ENCODE results near the gene UPK1A. TPM values are rescaled to one million over a fixed set of nuclear protein-coding genes. Genes with fewer than 3 reads are reported as not detected.

UPK1A gene
- total RNA-seq, 1 donor from 2014 or later, result not detected

DNA sequence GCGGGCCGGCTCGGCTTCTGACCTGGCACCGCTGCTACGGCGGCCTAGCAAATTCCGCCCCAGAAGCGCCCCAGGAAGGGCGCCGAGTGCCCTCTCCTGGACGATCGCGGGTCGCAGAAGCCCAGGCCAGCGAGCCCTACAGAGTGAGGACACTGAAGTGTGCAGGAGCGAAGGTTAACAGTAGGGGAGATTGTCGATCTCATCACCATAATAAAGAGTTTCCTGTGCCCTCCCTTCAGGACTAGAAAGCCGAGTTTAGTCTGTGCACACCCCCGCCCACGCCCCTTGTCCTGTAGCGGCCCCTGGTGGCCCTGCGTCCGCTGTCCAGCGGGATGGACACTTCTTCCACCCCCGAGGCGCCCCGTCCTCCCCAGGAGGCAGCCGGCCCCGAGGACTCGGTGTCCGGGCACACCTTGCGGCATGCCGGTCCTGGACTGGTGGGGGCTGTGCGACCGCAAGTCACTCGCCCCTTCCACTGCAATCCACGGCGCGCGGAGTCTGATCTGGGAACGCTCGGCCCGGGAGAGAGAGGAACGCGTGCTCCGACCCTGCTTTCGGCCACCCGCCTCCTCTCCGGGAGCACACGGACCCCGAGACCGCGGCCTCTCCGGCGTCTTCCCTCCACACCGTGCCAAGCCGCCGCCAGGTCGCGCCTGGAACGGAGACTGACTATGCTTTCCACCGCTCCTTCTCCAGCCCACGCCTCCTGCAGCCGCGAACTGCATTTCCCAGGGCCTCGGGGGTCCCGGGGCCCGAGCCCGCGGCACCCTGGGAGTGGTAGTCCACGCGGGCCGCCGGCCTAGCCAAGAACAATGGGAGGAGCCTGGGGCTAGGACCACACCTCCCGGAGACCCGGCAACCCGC is 50.7 kb downstream of the UPK1A start:
- Mint-ChIP-seq H3K27ac (ENCODE audit: unreplicated experiment) (peak overlapping the region; percentile 98), H3K27me3 (ENCODE audit: unreplicated experiment) (no peaks in the 10 kb centered on the region), H3K4me3 (ENCODE audit: unreplicated experiment) (peak overlapping the region; percentile 91), H3K4me1 (ENCODE audit: unreplicated experiment) (peaks cover 26% of the 10 kb centered on the region), H3K9me3 (ENCODE audit: unreplicated experiment) (no peaks in the 10 kb centered on the region), H3K36me3 (ENCODE audit: unreplicated experiment) (peaks cover 8% of the 10 kb centered on the region)
- TF ChIP-seq, protein P1, sequence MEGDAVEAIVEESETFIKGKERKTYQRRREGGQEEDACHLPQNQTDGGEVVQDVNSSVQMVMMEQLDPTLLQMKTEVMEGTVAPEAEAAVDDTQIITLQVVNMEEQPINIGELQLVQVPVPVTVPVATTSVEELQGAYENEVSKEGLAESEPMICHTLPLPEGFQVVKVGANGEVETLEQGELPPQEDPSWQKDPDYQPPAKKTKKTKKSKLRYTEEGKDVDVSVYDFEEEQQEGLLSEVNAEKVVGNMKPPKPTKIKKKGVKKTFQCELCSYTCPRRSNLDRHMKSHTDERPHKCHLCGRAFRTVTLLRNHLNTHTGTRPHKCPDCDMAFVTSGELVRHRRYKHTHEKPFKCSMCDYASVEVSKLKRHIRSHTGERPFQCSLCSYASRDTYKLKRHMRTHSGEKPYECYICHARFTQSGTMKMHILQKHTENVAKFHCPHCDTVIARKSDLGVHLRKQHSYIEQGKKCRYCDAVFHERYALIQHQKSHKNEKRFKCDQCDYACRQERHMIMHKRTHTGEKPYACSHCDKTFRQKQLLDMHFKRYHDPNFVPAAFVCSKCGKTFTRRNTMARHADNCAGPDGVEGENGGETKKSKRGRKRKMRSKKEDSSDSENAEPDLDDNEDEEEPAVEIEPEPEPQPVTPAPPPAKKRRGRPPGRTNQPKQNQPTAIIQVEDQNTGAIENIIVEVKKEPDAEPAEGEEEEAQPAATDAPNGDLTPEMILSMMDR (IDR thresholded peaks at IDR 0.05), result peak; percentile 94
- DNase-seq (ENCODE audit: extremely low spot score, unreplicated experiment), result peak; percentile 96

DNA sequence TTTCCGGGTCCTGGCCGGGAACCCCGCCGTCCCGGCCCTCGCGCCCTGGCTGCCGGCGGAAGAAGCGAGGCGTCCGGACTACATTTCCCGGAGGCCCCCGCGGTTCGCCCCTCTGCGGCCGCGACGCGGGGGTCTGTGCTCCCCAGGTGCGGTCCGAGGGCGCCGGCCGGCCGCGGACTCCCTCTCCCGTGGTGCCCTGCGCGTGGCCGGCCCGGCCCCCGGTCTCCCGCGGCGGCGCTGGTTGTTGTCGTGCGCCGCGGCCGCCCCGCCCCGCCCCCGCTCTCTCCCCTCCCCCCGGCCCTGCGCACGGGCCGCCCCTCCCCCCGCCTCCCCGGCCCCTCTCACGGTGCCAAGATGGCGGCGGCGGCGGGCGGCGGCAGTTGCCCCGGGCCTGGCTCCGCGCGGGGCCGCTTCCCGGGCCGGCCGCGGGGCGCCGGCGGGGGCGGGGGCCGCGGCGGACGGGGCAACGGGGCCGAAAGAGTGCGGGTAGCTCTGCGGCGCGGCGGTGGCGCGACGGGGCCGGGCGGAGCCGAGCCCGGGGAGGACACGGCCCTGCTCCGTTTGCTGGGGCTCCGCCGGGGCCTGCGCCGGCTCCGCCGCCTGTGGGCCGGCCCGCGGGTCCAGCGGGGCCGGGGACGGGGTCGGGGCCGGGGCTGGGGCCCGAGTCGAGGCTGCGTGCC is 51.5 kb downstream of the UPK1A start, which contains the start of gene KMT2B:
Gene KMT2B (plus strand): TSS at position 339 of the 680 bp plus-strand sequence. CDS start 16 bp downstream, at position 355.
- peaks cover 26% of the 10 kb centered on the region for H3K4me1 Mint-ChIP-seq (ENCODE audit: unreplicated experiment)
- peaks cover 15% of the 10 kb centered on the region for H3K36me3 Mint-ChIP-seq (ENCODE audit: unreplicated experiment)
- TF ChIP-seq, protein P1 (IDR thresholded peaks at IDR 0.05), result no peak
- H3K4me3 Mint-ChIP-seq (ENCODE audit: unreplicated experiment), result peak within 1 kb of the TSS; percentile 91
- DNase-seq (ENCODE audit: extremely low spot score, unreplicated experiment), result peak; percentile 99
- H3K27me3 Mint-ChIP-seq (ENCODE audit: unreplicated experiment), result no peaks in the 10 kb centered on the region
- peak within 1 kb of the TSS; percentile 98 for H3K27ac Mint-ChIP-seq (ENCODE audit: unreplicated experiment)
- H3K9me3 Mint-ChIP-seq (ENCODE audit: unreplicated experiment), result no peaks in the 10 kb centered on the region

DNA sequence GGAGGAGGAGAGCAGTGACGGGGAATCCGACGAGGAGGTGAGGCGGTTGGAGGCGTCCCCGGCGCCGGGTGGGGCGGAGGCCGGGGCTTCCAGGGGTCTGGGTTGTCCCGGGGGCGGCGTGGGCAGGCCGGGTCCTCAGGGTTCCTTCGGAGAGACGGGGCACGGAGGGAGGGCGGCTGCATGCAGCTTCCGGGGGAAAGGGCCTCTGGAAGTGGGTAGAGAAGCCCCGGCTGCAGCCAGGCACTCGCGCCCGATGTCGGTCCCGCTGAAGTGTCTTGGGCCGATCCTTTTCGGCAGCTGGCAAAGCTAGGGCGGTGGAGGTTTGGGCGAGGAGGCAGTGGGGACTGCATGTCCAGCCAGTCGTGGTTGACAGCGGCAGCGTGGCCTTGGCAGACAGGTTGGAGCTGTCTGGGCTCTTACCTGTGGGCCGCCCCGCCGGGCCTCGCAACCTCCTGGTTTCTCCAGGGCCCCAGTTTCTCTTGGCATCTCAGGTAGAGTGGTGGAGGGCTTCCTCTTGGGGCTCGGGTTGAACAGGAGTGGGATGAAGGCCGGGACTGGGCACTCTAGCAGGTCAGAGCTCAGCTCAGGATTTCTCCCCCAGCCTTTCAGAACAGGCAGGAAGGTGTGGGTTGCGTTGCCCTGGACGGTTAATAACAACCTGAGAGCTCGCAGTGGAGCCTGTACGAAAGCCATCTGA is 52.2 kb downstream of the UPK1A start:
- peaks cover 26% of the 10 kb centered on the region for H3K4me1 Mint-ChIP-seq (ENCODE audit: unreplicated experiment)
- no peak for DNase-seq (ENCODE audit: extremely low spot score, unreplicated experiment)
- H3K9me3 Mint-ChIP-seq (ENCODE audit: unreplicated experiment), result no peaks in the 10 kb centered on the region
- TF ChIP-seq, protein P1 (IDR thresholded peaks at IDR 0.05), result no peak
- H3K27ac Mint-ChIP-seq (ENCODE audit: unreplicated experiment), result peak overlapping the region; percentile 69
- peaks cover 15% of the 10 kb centered on the region for H3K36me3 Mint-ChIP-seq (ENCODE audit: unreplicated experiment)
- peak overlapping the region; percentile 84 for H3K4me3 Mint-ChIP-seq (ENCODE audit: unreplicated experiment)
- no peaks in the 10 kb centered on the region for H3K27me3 Mint-ChIP-seq (ENCODE audit: unreplicated experiment)

DNA sequence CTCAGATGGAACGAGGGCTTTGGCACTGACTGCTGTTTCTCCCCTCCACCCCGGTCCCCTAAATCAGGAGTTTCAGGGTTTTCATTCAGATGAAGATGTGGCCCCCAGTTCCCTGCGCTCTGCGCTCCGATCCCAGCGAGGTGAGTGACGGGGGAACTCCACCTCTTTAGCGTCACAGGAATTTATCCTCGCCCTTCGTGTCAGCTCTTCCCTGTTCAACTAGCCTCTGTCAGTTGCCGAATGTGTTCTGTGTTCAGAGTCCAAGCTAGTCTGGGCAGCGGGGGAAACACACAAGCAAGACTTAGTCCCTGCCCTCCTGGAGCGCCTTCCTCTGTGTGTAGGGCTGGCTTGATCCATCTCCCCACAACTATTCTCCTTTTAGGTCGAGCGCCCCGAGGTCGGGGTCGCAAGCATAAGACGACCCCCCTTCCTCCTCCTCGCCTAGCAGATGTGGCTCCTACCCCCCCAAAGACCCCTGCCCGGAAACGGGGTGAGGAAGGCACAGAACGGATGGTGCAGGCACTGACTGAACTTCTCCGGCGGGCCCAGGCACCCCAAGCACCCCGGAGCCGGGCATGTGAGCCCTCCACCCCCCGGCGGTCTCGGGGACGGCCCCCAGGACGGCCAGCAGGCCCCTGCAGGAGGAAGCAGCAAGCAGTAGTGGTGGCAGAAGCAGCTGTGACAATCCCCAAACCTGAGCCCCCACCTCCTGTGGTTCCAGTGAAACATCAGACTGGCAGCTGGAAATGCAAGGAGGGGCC is 53.3 kb downstream of the UPK1A start:
- H3K36me3 Mint-ChIP-seq (ENCODE audit: unreplicated experiment), result peaks cover 23% of the 10 kb centered on the region
- TF ChIP-seq, protein P1 (IDR thresholded peaks at IDR 0.05), result no peak
- H3K4me3 Mint-ChIP-seq (ENCODE audit: unreplicated experiment), result peak overlapping the region; percentile 84
- DNase-seq (ENCODE audit: extremely low spot score, unreplicated experiment), result no peak
- peak overlapping the region; percentile 69 for H3K27ac Mint-ChIP-seq (ENCODE audit: unreplicated experiment)
- peaks cover 26% of the 10 kb centered on the region for H3K4me1 Mint-ChIP-seq (ENCODE audit: unreplicated experiment)
- H3K9me3 Mint-ChIP-seq (ENCODE audit: unreplicated experiment), result no peaks in the 10 kb centered on the region
- H3K27me3 Mint-ChIP-seq (ENCODE audit: unreplicated experiment), result no peaks in the 10 kb centered on the region

All from osteocyte (in vitro differentiated cells).